Stimulated activated CD4-positive, alpha-beta T cell treated with anti-CD3 and anti-CD28 coated beads, Interleukin-4, amount 100 ng/mL, for 24 hours (primary cell): ENCODE results near the gene GMEB2.

ENCODE experiments used
- DNase-seq: peaks from one replicate; pipeline ENCODE4 v3.0.0-alpha.2; 2020

GMEB2 gene

DNA sequence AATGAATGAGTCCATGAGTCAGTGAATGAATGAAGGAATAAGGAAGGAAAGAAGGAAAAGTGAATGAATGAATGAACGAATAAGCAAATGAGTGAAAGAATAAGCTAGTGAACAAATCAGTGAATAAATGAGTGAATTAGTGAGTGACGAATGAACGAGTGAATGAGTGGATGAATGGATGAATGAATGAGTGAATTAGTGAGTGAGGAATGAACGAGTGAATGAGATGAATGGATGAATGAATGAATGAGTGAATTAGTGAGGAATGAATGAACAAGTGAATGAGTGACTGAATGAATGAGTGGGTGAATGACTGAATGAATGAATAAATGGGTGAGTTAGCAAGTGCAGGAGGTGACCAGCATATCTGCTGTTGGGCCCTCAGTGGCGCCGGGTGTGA lies 83.2 kb downstream of the GMEB2 start:
- no peak for DNase-seq

DNA sequence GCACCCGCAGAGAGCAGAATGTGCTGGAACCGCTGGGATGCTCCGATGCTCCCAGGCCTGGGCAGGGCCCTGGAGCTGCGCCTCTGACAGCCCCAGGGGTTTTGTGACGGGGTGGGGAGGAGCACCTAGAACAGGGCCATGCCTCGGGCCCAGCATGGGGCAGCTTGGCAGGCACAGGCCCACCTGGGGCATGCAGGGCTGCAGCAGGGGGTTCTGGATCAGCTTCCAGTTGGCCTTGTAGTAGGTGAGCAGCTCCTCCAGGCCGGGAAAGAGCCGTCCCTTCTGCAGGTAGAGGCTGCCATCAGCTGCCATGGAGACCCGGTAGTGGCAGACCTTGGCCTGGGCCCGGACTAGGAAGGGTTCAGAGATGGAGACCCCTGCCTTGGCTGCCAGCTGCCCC lies 83.8 kb downstream of the GMEB2 start:
- no peak for DNase-seq

DNA sequence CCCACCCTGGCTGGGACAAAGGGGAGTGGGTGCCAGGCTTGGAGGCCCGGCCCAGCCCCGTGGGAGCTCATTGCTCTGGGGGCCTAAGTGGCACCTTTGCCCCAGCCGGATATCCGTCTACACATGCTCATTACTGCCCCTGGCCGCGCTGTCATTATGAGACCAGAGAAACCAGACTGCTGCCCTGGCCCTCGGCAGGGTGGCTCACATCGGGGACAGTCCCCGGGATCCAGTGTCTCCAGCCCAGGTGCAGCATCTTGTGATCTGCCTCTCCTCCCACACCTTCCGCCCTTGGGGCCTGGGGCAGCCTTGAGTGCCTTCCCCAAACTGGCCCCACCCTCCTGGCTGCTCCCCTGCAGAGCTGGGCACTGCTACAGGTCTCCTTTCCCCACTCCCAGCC lies 84.2 kb downstream of the GMEB2 start:
- DNase-seq: no peak

DNA sequence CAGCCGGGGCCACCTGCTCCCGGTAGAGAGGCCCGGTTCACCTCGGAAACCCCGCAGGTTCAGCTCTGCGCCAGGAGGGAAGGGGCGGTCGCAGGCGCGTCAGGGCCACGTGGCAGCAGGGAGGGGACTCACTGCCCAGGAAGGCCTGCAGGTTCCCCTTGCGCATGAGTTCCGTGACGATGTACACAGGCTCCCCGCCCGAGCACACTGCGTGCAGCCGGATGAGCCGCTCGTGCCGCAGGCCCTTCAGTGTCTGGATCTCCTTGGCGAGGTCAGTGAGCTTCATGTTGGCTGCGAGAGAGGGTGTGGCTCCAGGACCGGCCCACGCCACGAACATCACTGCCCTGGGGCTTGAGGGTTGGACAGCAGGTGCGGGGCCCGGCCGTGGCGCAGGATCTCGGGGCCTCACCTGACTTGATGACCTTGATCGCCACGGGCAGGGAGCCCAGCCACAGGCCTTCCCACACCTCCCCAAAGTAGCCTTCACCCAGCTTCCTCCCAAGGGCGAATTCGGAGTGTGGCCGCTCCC lies 84.8 kb downstream of the GMEB2 start:
- no peak for DNase-seq

DNA sequence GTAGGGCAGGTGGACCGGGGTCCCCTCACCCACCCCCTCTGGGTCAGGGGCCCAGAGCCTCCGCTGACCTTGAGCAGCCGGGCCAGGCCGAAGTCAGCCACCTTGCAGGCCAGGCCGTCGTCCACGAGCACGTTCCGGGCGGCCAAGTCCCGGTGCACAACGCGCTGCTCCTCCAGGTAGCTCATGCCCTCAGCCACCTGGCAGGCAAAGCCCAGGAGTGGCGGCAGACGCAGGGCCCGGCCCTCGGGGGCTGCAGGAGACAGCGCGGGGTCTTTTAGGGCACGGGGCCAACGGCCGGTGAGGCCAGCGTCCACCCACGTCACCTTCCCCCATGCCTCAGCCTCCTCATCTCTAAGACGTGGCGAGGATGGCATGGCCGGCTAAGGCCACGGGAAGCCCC lies 85.5 kb downstream of the GMEB2 start:
- DNase-seq: no peak

DNA sequence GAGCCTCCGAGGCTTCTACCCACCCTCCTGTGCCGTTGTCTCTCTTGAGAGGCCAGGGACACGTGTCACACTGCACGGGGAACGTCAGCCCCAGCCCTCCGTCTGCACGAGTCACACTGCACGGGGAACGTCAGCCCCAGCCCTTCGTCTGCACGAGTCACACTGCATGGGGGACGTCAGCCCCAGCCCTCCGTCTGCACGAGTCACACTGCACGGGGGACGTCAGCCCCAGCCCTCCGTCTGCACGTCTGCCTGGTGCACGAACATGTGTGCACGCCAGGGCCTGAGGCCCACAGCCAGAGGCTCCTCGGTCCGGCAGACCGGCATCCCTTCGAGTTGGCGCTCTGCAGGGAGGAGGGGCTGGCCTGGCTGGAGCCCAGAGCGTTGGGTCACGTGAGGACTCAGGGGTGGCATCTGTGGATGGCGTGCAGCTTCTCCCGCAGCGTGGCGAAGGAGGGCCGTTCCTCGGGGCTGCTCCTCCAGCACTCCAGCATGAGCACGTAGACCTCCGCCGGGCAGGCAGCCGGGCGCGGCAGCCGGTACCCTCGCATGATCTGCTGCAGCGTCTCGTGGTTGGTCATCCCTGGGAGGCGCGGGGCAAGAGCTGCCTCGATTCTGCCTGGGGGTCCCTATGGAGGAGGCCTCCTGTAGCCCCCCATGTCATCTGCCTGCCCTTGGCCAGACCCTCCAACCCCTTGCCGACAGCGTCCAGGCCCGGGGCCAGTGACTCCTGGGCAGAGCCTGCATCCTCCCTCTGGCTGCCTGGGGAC lies 86.3 kb downstream of the GMEB2 start:
- no peak for DNase-seq

DNA sequence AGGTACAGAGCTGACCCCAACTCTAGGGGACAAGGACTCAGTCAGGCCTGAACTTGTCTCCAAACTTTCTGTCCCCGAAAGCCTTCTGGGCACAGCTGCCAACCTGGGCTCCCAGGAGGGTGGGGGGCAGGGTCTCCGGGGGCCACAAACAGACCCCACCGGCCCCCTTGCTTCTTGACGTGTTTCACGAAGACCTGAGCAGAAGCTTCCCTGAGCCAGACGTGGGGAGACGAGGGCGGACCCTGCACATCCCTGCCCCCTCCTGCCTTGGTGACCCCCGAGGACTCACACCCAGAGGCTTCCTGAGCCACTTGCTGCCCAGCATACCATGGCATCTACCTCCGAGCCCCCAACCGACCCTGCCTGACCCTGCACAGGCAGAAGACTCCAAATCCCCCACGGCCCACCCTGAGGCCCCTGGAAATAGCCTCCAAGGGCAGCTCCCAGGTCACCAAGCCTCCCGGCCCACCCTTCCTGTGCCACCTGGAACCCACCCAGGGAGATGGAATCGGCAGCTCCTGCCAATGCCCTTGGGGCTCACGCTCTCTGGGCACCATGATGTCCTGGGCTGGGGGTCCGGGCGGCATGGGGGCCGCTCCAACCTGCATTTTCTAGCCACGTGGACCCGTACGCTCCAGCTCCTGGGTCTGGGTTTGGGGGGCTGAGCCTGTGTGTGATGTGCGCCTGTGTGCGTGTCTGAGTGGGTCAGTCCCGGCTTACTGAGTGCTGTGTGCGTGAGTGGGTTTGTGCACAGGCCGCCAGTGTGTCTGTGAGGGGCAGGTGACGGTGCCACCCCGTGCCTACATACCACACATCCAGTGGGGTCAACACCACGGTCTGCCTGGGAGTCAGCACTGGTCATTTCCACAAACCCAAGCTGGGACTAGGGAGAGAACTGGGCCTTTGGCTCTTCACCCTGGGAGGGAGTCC lies 87.2 kb downstream of the GMEB2 start:
- no peak for DNase-seq

DNA sequence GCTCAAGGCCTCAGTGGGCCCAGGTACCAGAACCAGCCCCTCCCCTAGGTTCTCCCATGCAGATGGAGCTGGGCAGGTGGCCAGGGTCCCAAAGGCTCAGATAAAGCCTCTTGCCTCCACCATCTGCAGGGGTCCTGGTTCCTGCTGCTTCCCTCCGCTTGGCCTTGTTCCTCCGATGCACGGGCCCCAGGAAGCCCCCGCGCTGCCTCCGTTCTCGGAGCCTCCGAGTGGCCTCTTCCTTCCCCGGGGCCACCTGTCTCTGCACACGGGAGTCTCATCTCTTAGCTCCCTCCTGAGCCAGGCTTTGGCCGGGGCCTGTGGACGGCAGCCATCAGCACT lies 87.8 kb downstream of the GMEB2 start:
- no peak for DNase-seq

DNA sequence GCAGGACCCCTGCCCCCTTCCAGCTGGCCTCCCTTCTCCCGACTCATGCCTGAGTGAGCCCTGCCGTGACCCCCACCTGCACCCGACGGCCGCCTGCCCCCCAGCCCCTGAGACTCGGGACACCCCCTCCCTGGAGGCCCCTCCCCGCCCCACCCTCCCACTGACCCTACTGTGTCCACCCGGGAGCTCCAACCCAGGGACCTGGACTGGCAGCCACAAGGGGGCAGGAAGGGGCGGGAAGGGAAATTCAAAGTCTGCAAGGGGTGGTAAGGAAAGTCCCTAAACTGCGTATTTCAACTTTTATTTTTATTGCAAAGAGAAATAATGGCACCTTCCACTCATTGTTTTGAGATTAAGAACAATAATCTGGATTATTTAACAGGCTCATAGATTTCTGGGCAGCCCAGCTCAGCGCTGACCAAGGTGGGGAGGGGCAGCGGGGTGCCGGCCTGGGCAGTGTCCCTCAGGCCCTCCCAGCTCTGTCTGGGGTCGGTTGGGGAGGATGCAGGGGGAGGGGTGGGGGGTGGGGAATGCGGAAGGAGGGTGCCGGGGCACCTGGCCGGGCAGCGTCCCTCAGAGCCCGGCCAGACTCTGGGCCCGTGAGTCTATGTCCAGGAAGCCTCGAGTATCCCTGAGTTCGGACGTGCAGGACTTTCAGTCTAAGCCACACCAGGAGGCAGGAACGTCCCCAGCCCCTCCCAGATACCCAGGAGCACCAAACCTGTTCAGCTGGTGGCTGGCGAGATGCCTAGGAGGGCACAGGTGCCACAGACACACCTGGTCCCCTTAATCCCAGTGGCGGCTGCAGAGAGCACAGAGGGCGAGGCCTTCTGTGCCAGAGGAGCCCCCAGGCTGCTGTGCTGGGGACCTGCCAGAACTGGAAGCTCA lies 88.5 kb downstream of the GMEB2 start:
- DNase-seq: peak; percentile 31
